Endodermal cell (in vitro differentiated cells): ENCODE data around the gene GPS1. TPM values are rescaled to one million over a fixed set of nuclear protein-coding genes. Genes with fewer than 3 reads are reported as not detected.

Experiments used
- DNase-seq: peaks from one replicate; pipeline ENCODE4 v3.0.0-alpha.2; 2017
- H3K27ac ChIP-seq: 2 replicates; pipeline ENCODE4 v1.5.1; 2013; ENCODE audit warnings: mild to moderate bottlenecking, low read depth, low read length, moderate library complexity
- H3K27me3 ChIP-seq: 2 replicates; pipeline ENCODE4 v1.6.1; 2013; ENCODE audit warnings: mild to moderate bottlenecking, low read length, moderate library complexity; ENCODE audit not compliant: insufficient read depth, control insufficient read depth, poor library complexity, severe bottlenecking
- H3K36me3 ChIP-seq: 2 replicates; pipeline ENCODE4 v1.7.0; 2013; ENCODE audit warnings: mild to moderate bottlenecking, low read length, moderate library complexity; ENCODE audit not compliant: control insufficient read depth, insufficient read depth
- H3K4me1 ChIP-seq: one replicate; pipeline ENCODE4 v1.7.0; 2013; ENCODE audit warnings: low read length; ENCODE audit not compliant: control insufficient read depth, insufficient read depth
- H3K4me3 ChIP-seq: 2 replicates; pipeline ENCODE4 v1.5.1; 2013; ENCODE audit warnings: mild to moderate bottlenecking, low read length, moderate library complexity
- H3K9ac ChIP-seq: 2 replicates; pipeline ENCODE4 v1.6.1; 2013; ENCODE audit warnings: mild to moderate bottlenecking, low read length, moderate library complexity; ENCODE audit not compliant: poor library complexity, severe bottlenecking; ENCODE audit errors: extremely low read depth
- H3K9me3 ChIP-seq: 2 replicates; pipeline ENCODE4 v1.6.1; 2013; ENCODE audit warnings: mild to moderate bottlenecking, low read length, moderate library complexity; ENCODE audit not compliant: control insufficient read depth
- H3K27ac Mint-ChIP-seq: 2 replicates; pipeline ENCODE4 v1.8.0; 2020; ENCODE audit warnings: mixed read lengths
- H3K27me3 Mint-ChIP-seq: 2 replicates; pipeline ENCODE4 v1.8.0; 2021; ENCODE audit warnings: mild to moderate bottlenecking, mixed read lengths; ENCODE audit not compliant: insufficient read depth
- H3K36me3 Mint-ChIP-seq: 2 replicates; pipeline ENCODE4 v1.8.0; 2020; ENCODE audit warnings: low read depth, mixed read lengths
- H3K4me1 Mint-ChIP-seq: 2 replicates; pipeline ENCODE4 v1.8.0; 2020; ENCODE audit warnings: mixed read lengths
- H3K4me3 Mint-ChIP-seq: 2 replicates; pipeline ENCODE4 v1.8.0; 2020; ENCODE audit warnings: mild to moderate bottlenecking, moderate library complexity, mixed read lengths
- H3K9me3 Mint-ChIP-seq: 2 replicates; pipeline ENCODE4 v1.8.0; 2020; ENCODE audit warnings: mild to moderate bottlenecking, mixed read lengths
- WGBS, 2 experiments: methylation state at CpG; one replicate each; pipeline versions ENCODE4 v1.1.5 to v1.1.7; 2013; ENCODE audit warnings: missing lambda C conversion rate in 2 of 2, mixed read lengths in 1 of 2; ENCODE audit not compliant: insufficient coverage in 1 of 2, insufficient read length in 1 of 2; 5-methylcytosine and 5-hydroxymethylcytosine counted together
- total RNA-seq, 2 donors: library from RNA; stranded (reverse); fragmentation: NEBNext Ultra II Directional in 1 of 2; extraction: Animal tissue kit (Norgen Biotek cat#: 25700) in 1 of 2; gene quantifications; 2 replicates in 1 of 2; 3 replicates in 1 of 2; pipeline ENCODE4 v1.2.1, GENCODE V29; 2021
- TF ChIP-seq, protein P1 (sequence below): fragments of 200-600 bp; sonication (generic); conservative IDR thresholded peaks from 2 replicates; pipeline ENCODE4 v1.5.0; 2021; ENCODE audit warnings: antibody characterized with exemption, mild to moderate bottlenecking

Gene GPS1
- total RNA-seq, 2 donors from 2014 or later = 152 to 153 TPM

DNA sequence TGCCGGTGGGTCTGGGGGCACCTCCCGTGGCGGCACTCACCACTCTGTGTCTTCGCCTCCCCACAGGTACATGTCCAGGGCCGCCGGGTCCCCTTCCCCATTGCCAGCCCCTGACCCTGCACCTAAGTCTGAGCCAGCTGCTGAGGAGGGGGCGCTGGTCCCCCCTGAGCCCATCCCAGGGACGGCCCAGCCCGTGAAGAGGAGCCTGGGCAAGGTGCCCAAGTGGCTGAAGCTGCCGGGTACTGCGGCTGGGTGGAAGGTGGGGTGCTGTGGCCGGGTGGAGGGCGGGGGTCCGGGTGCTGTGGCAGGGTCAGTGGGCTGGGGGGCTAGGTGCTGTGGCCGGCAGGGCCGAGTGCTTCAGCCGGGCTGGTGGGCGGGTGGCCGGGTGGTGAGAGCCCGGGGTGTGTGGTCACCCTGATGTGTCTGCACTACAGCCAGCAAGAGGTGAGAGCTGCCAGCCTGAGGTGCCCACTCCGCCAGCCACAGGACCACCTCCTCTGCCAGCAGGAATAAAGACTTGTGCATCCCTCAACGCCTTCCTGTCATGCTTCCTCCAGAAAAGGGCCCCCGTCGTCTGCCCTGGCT lies 34.7 kb upstream of the GPS1 start:
- no peak overlapping the region for H3K4me3 Mint-ChIP-seq
- Histone ChIP-seq H3K36me3 (peaks cover 7% of the 10 kb centered on the region), H3K4me1 (no peaks in the 10 kb centered on the region), H3K9me3 (no peaks in the 10 kb centered on the region), H3K27me3 (no peaks in the 10 kb centered on the region), H3K4me3 (no peak overlapping the region), H3K9ac (no peak overlapping the region), H3K27ac (no peak overlapping the region)
- no peaks in the 10 kb centered on the region for H3K27me3 Mint-ChIP-seq
- no peak overlapping the region for H3K27ac Mint-ChIP-seq
- TF ChIP-seq, protein P1, sequence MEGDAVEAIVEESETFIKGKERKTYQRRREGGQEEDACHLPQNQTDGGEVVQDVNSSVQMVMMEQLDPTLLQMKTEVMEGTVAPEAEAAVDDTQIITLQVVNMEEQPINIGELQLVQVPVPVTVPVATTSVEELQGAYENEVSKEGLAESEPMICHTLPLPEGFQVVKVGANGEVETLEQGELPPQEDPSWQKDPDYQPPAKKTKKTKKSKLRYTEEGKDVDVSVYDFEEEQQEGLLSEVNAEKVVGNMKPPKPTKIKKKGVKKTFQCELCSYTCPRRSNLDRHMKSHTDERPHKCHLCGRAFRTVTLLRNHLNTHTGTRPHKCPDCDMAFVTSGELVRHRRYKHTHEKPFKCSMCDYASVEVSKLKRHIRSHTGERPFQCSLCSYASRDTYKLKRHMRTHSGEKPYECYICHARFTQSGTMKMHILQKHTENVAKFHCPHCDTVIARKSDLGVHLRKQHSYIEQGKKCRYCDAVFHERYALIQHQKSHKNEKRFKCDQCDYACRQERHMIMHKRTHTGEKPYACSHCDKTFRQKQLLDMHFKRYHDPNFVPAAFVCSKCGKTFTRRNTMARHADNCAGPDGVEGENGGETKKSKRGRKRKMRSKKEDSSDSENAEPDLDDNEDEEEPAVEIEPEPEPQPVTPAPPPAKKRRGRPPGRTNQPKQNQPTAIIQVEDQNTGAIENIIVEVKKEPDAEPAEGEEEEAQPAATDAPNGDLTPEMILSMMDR = no peak
- peaks cover 8% of the 10 kb centered on the region for H3K36me3 Mint-ChIP-seq
- no peak for DNase-seq
- H3K9me3 Mint-ChIP-seq = no peaks in the 10 kb centered on the region
- peaks cover 5% of the 10 kb centered on the region for H3K4me1 Mint-ChIP-seq
- WGBS, 2 experiments = 93% methylated on average over 17 to 24 of the region's 24 CpGs

- Histone ChIP-seq H3K27me3 (no peaks in the 10 kb centered on the region), H3K9ac (no peak overlapping the region), H3K36me3 (peaks cover 7% of the 10 kb centered on the region), H3K27ac (no peak overlapping the region), H3K4me3 (no peak overlapping the region), H3K9me3 (no peaks in the 10 kb centered on the region), H3K4me1 (no peaks in the 10 kb centered on the region)
- Mint-ChIP-seq H3K36me3 (peaks cover 8% of the 10 kb centered on the region), H3K4me1 (peaks cover 5% of the 10 kb centered on the region), H3K4me3 (no peak overlapping the region), H3K9me3 (no peaks in the 10 kb centered on the region), H3K27me3 (no peaks in the 10 kb centered on the region), H3K27ac (no peak overlapping the region)
- TF ChIP-seq, protein P1 = no peak
- DNase-seq = no peak
- 86 to 89% methylated on average over 5 to 13 of the region's 13 CpGs for WGBS, 2 experiments
Observed at GRCh38 chr17:82017612-82018151, 34.0 kb upstream of the GPS1 start.

GRCh38 chr17:82018152-82018988 lies 33.3 kb upstream of the GPS1 start:
- H3K9me3 ChIP-seq = no peaks in the 10 kb centered on the region
- Mint-ChIP-seq H3K9me3 (no peaks in the 10 kb centered on the region), H3K27me3 (no peaks in the 10 kb centered on the region), H3K36me3 (peaks cover 8% of the 10 kb centered on the region), H3K27ac (no peak overlapping the region), H3K4me1 (peaks cover 5% of the 10 kb centered on the region), H3K4me3 (no peak overlapping the region)
- H3K36me3 ChIP-seq = peaks cover 7% of the 10 kb centered on the region
- H3K4me3 ChIP-seq = no peak overlapping the region
- H3K27ac ChIP-seq = peak overlapping the region; percentile 47
- DNase-seq = no peak
- no peaks in the 10 kb centered on the region for H3K4me1 ChIP-seq
- 93 to 94% methylated on average over 19 of the region's 19 CpGs for WGBS, 2 experiments
- TF ChIP-seq, protein P1 = no peak
- no peaks in the 10 kb centered on the region for H3K27me3 ChIP-seq
- no peak overlapping the region for H3K9ac ChIP-seq
